LNCaP clone FGC (cell line): ENCODE measurements around the gene RBBP8NL.

Source experiments
- DNase-seq: peaks from one replicate; pipeline ENCODE4 v3.0.0-alpha.2; 2011; ENCODE audit warnings: low read depth
- H3K4me3 ChIP-seq: 2 replicates; pipeline ENCODE4 v1.5.1; 2011; ENCODE audit warnings: mild to moderate bottlenecking, low read depth, low read length, control low read depth
- CTCF ChIP-seq: IDR thresholded peaks from 2 replicates; pipeline ENCODE4 v1.5.1; 2012; ENCODE audit warnings: mild to moderate bottlenecking; ENCODE audit not compliant: control insufficient read depth, insufficient read depth; ENCODE audit errors: extremely low read depth

RBBP8NL gene

GRCh38 chr20:62449951-62450691 is 22.8 kb upstream of the RBBP8NL start:
- no peak overlapping the region for H3K4me3 ChIP-seq
- TF ChIP-seq CTCF, result peak; percentile 37
- DNase-seq, result no peak

GRCh38 chr20:62448788-62449187 is 21.4 kb upstream of the RBBP8NL start:
- no peak for TF ChIP-seq CTCF
- no peak for DNase-seq
- H3K4me3 ChIP-seq, result no peak overlapping the region

- no peak for DNase-seq
- TF ChIP-seq CTCF, result no peak
- no peak overlapping the region for H3K4me3 ChIP-seq
Measured at GRCh38 chr20:62448038-62448437, 20.7 kb upstream of the RBBP8NL start.

GRCh38 chr20:62446888-62447869 is 19.8 kb upstream of the RBBP8NL start:
- DNase-seq, result no peak
- no peak for TF ChIP-seq CTCF
- H3K4me3 ChIP-seq, result no peak overlapping the region

- no peak for TF ChIP-seq CTCF
- no peak for DNase-seq
- no peak overlapping the region for H3K4me3 ChIP-seq
Measured at GRCh38 chr20:62446481-62446880, 19.1 kb upstream of the RBBP8NL start.

GRCh38 chr20:62445553-62446340 is 18.4 kb upstream of the RBBP8NL start:
- TF ChIP-seq CTCF, result no peak
- H3K4me3 ChIP-seq, result no peak overlapping the region
- DNase-seq, result no peak
